ENCODE data around the gene ACOXL. TPM values are rescaled to one million over a fixed set of nuclear protein-coding genes. Genes with fewer than 3 reads are reported as not detected.
A peak's percentile ranks its signal among the peaks of the same experiment; 100 is the strongest.

ACOXL gene
- total and polyA plus RNA-seq, 5 donors from 2014 or later: 0.17 TPM; not detected in 4

DNA sequence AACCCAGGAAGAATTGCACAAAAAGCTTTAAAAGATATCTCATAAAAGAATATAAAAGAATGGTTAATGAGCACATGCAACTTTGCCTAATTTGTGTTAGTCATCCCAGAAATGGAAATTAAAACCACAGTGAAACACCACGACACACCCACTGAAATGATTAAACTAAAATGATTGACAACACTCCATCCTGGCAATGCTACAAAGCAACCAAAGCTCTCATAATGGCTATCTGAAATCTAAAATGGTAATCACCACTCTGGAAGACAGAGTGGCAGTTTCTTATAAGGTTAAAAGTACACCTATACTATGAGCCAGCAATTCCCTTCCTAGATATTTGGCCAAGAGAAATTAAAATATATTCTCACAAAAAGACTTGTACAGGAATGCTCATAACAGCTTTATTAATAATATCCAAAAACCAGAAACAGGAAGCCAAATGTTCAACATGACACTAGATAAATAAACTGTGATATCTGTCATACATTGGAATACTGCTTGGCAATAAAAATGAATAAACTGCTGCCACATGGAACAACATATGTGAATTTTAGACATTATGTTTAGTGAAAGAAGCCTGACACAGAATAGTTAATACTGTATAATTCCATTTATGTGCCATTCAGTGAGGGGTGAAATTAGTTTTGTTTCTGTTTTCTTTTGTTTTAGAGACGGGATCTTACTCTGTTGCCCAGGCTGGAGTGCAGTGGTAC, 283.1 kb downstream of the ACOXL start:
- H3K4me1 Mint-ChIP-seq: no peaks in the 10 kb centered on the region
- DNase-seq (no peak), ATAC-seq (ENCODE audit: low read depth in 2 of 2) (no peak)
- Histone ChIP-seq H3K36me3 (ENCODE audit: control insufficient read depth, insufficient read depth, low read length) (no peaks in the 10 kb centered on the region), H3K27ac (ENCODE audit: insufficient read depth, low read length, poor library complexity, severe bottlenecking) (no peak overlapping the region), H3K4me1 (ENCODE audit: control insufficient read depth, insufficient read depth, low read length, poor library complexity, severe bottlenecking) (no peaks in the 10 kb centered on the region), H3K9me3 (ENCODE audit: control insufficient read depth in 2 of 2, low read length in 2 of 2) (peaks cover 0 to 5% of the 10 kb centered on the region in 2 experiments), H3K27me3 (ENCODE audit: control insufficient read depth, insufficient read depth, low read length) (peaks cover 12% of the 10 kb centered on the region), H3K4me3 (ENCODE audit: low read depth, low read length) (no peak overlapping the region)
- no peak overlapping the region for H3K4me3 Mint-ChIP-seq
- peak overlapping the region in 1 of 3 donors; percentile 44 for H3K27ac Mint-ChIP-seq
- H3K36me3 Mint-ChIP-seq: no peaks in the 10 kb centered on the region
- H3K9me3 Mint-ChIP-seq: peaks cover 1 to 12% (median 7%) of the 10 kb centered on the region in 7 donors
- H3K27me3 Mint-ChIP-seq: peaks cover 36% of the 10 kb centered on the region

DNA sequence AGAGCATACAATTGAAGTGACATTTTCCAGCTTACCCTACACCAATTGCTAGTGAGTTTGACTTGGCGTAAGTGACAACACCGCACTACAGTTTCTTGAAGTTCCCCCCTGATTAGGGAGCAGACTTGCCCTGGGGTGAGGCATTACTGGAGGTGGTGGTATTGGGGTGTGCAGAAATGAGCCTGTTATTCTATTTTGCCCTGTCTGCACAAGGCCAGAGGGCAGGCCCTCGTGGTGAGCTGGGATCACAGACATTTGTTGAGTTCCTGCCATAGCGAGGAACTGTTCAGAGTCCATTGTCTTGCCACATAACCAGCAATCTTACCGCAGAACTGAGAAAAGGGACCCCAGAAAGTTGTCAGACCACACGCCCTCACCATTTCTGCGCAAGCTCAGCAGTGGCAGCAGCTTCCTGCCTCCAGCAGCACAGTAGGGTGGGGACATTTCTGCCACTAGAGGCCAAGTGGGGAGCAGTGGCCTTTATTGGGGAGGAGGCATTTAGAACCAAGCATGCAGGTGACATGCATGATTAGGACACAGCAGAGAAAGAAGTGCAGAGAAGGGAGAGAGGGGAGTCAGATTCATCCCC, 284.8 kb downstream of the ACOXL start:
- H3K4me3 Mint-ChIP-seq: no peak overlapping the region
- H3K27ac Mint-ChIP-seq: no peak overlapping the region
- peaks cover 0 to 7% (median 5%) of the 10 kb centered on the region in 7 donors for H3K9me3 Mint-ChIP-seq
- H3K4me1 Mint-ChIP-seq: no peaks in the 10 kb centered on the region
- Histone ChIP-seq H3K27me3 (ENCODE audit: control insufficient read depth, insufficient read depth, low read length) (peaks cover under 1% of the 10 kb centered on the region), H3K9me3 (ENCODE audit: control insufficient read depth in 2 of 2, low read length in 2 of 2) (peaks cover 0 to 3% of the 10 kb centered on the region in 2 experiments), H3K4me1 (ENCODE audit: control insufficient read depth, insufficient read depth, low read length, poor library complexity, severe bottlenecking) (no peaks in the 10 kb centered on the region), H3K4me3 (ENCODE audit: low read depth, low read length) (no peak overlapping the region), H3K36me3 (ENCODE audit: control insufficient read depth, insufficient read depth, low read length) (no peaks in the 10 kb centered on the region), H3K27ac (ENCODE audit: insufficient read depth, low read length, poor library complexity, severe bottlenecking) (no peak overlapping the region)
- no peaks in the 10 kb centered on the region for H3K36me3 Mint-ChIP-seq
- no peak for ATAC-seq (ENCODE audit: low read depth in 2 of 2)
- no peak for DNase-seq
- H3K27me3 Mint-ChIP-seq: peaks cover 27% of the 10 kb centered on the region

DNA sequence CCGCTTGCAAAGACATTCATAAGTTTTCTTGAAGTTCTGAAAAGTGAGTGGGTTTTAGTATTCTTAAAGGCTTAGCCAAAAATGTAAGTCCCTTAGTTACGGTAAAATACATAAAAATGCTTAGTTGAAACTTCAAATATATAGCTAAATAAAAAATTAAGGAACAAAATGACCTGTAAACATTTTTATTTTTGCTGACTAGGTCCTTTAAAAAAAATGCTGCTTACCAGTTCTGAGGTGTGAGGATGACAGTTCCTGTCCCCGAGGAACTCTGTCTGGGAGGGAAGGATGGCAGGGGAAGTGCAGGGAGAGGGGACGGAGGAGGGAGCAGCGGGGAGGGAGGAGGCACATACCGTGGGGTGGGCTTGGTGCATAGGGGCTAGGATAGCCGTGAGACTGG, 285.5 kb downstream of the ACOXL start:
- H3K9me3 ChIP-seq (ENCODE audit: control insufficient read depth in 2 of 2, low read length in 2 of 2): no peaks in the 10 kb centered on the region
- H3K4me3 Mint-ChIP-seq: no peak overlapping the region
- ATAC-seq (ENCODE audit: low read depth in 2 of 2) (no peak), DNase-seq (no peak)
- H3K4me3 ChIP-seq (ENCODE audit: low read depth, low read length): no peak overlapping the region
- H3K27me3 ChIP-seq (ENCODE audit: control insufficient read depth, insufficient read depth, low read length): no peaks in the 10 kb centered on the region
- H3K4me1 Mint-ChIP-seq: no peaks in the 10 kb centered on the region
- no peaks in the 10 kb centered on the region for H3K36me3 ChIP-seq (ENCODE audit: control insufficient read depth, insufficient read depth, low read length)
- H3K36me3 Mint-ChIP-seq: no peaks in the 10 kb centered on the region
- peaks cover 21% of the 10 kb centered on the region for H3K27me3 Mint-ChIP-seq
- no peak overlapping the region for H3K27ac ChIP-seq (ENCODE audit: insufficient read depth, low read length, poor library complexity, severe bottlenecking)
- H3K27ac Mint-ChIP-seq: no peak overlapping the region
- no peaks in the 10 kb centered on the region for H3K4me1 ChIP-seq (ENCODE audit: control insufficient read depth, insufficient read depth, low read length, poor library complexity, severe bottlenecking)
- peaks cover 0 to 7% (median 3%) of the 10 kb centered on the region in 7 donors for H3K9me3 Mint-ChIP-seq

DNA sequence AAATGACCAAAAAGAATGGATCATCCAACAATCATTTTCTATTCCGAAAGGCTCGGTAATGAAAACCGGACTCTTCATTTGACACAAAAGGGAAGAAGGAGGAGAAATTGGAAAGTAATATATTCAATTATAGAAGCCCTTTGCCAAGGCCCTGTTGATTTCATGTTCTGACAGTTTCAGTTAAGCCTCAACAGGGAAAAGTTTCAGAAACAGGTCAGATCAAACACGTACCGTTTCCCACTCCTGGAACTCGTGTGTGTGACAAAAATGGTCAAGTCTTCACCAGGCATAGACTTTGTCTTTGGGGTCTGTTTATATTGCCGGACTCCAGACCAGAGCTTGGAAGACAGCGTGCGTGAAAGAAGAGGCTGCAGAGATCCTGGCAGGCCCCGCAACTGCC, 287.0 kb downstream of the ACOXL start:
- no peak for DNase-seq
- no peaks in the 10 kb centered on the region for H3K27me3 ChIP-seq (ENCODE audit: control insufficient read depth, insufficient read depth, low read length)
- H3K36me3 Mint-ChIP-seq: no peaks in the 10 kb centered on the region
- no peaks in the 10 kb centered on the region for H3K36me3 ChIP-seq (ENCODE audit: control insufficient read depth, insufficient read depth, low read length)
- H3K9me3 Mint-ChIP-seq: no peaks in the 10 kb centered on the region
- ATAC-seq (ENCODE audit: low read depth in 2 of 2): no peak
- no peaks in the 10 kb centered on the region for H3K9me3 ChIP-seq (ENCODE audit: control insufficient read depth in 2 of 2, low read length in 2 of 2)
- H3K27ac Mint-ChIP-seq: no peak overlapping the region
- no peaks in the 10 kb centered on the region for H3K4me1 ChIP-seq (ENCODE audit: control insufficient read depth, insufficient read depth, low read length, poor library complexity, severe bottlenecking)
- H3K4me3 ChIP-seq (ENCODE audit: low read depth, low read length): no peak overlapping the region
- peaks cover 31% of the 10 kb centered on the region for H3K27me3 Mint-ChIP-seq
- no peak overlapping the region for H3K4me3 Mint-ChIP-seq
- no peaks in the 10 kb centered on the region for H3K4me1 Mint-ChIP-seq
- no peak overlapping the region for H3K27ac ChIP-seq (ENCODE audit: insufficient read depth, low read length, poor library complexity, severe bottlenecking)

DNA sequence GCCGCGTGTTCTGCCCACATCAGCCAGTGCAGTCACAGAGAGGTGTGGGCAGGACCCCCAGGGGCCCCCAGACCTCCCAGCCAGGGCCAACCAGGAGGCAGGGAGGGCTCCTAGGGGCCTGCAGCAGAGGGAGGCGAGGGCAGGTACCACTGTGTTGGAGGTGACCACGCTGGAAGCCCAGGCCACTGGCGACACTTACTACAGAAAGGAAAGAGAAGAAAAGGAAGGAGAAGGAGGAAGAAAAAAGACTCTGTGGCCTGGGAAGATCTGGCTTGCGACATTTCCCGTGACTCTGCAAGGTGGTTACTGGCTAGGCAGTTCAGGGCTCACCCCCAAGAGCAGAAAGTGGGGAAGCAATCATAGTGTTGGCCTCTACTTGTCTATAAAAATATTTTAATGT, 290.3 kb downstream of the ACOXL start:
- Histone ChIP-seq H3K9me3 (ENCODE audit: control insufficient read depth in 2 of 2, low read length in 2 of 2) (no peaks in the 10 kb centered on the region), H3K27ac (ENCODE audit: insufficient read depth, low read length, poor library complexity, severe bottlenecking) (no peak overlapping the region), H3K36me3 (ENCODE audit: control insufficient read depth, insufficient read depth, low read length) (no peaks in the 10 kb centered on the region), H3K4me3 (ENCODE audit: low read depth, low read length) (no peak overlapping the region), H3K4me1 (ENCODE audit: control insufficient read depth, insufficient read depth, low read length, poor library complexity, severe bottlenecking) (no peaks in the 10 kb centered on the region), H3K27me3 (ENCODE audit: control insufficient read depth, insufficient read depth, low read length) (peaks cover 3% of the 10 kb centered on the region)
- Mint-ChIP-seq H3K36me3 (no peaks in the 10 kb centered on the region), H3K27ac (no peak overlapping the region), H3K27me3 (peaks cover 23% of the 10 kb centered on the region), H3K4me1 (no peaks in the 10 kb centered on the region), H3K4me3 (no peak overlapping the region), H3K9me3 (peaks cover 0 to 2% (median 0%) of the 10 kb centered on the region in 7 donors)
- no peak for DNase-seq
- no peak for ATAC-seq (ENCODE audit: low read depth in 2 of 2)

DNA sequence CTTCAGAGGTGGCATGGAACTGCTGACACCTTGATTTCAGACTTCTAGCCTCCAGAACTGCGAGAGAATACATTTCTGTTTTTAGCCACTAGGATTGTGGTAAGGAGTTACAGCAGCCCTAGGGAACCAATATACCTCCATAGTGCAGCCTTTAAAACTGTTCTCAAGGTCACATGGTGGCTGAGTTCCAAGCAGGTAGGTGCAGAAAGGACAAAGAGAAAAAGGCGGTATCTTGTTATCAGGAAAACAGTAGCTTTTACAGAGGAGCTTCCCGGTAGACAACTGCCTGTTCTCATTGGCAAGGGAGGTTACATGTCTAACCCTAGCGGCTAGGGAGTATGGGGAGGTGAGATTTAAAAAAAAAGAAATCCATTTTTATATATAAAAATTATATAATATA, 292.1 kb downstream of the ACOXL start:
- Histone ChIP-seq H3K4me1 (ENCODE audit: control insufficient read depth, insufficient read depth, low read length, poor library complexity, severe bottlenecking) (no peaks in the 10 kb centered on the region), H3K36me3 (ENCODE audit: control insufficient read depth, insufficient read depth, low read length) (no peaks in the 10 kb centered on the region), H3K27me3 (ENCODE audit: control insufficient read depth, insufficient read depth, low read length) (peaks cover 4% of the 10 kb centered on the region), H3K27ac (ENCODE audit: insufficient read depth, low read length, poor library complexity, severe bottlenecking) (no peak overlapping the region), H3K4me3 (ENCODE audit: low read depth, low read length) (no peak overlapping the region), H3K9me3 (ENCODE audit: control insufficient read depth in 2 of 2, low read length in 2 of 2) (peaks cover 0 to 4% of the 10 kb centered on the region in 2 experiments)
- no peaks in the 10 kb centered on the region for H3K4me1 Mint-ChIP-seq
- H3K27ac Mint-ChIP-seq: no peak overlapping the region
- H3K36me3 Mint-ChIP-seq: no peaks in the 10 kb centered on the region
- peaks cover 30% of the 10 kb centered on the region for H3K27me3 Mint-ChIP-seq
- no peak for ATAC-seq (ENCODE audit: low read depth in 2 of 2)
- H3K4me3 Mint-ChIP-seq: no peak overlapping the region
- H3K9me3 Mint-ChIP-seq: peaks cover 0 to 2% (median 0%) of the 10 kb centered on the region in 7 donors
- DNase-seq: no peak

DNA sequence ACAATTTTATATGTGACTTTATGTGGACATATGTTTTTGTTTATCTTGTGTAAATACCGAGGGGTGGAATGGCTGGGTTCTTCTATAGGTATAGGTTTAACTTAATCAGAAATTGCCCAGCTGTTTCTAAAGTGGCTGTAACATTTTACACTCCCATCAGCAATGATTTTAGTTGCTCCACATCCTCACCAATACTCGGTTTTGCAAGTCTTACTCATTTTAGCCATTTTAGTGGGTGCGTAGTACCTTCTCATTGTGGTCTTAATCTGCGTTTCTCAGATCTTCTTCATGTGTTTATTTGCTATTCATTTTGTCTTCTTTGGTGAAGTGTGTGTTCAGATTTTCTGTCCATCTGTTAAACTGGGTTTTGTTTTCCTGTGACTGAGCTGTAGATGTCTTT, 292.9 kb downstream of the ACOXL start:
- H3K4me3 ChIP-seq (ENCODE audit: low read depth, low read length): no peak overlapping the region
- ATAC-seq (ENCODE audit: low read depth in 2 of 2) (no peak), DNase-seq (no peak)
- H3K4me1 ChIP-seq (ENCODE audit: control insufficient read depth, insufficient read depth, low read length, poor library complexity, severe bottlenecking): no peaks in the 10 kb centered on the region
- H3K36me3 Mint-ChIP-seq: no peaks in the 10 kb centered on the region
- peaks cover 33% of the 10 kb centered on the region for H3K27me3 Mint-ChIP-seq
- H3K27ac Mint-ChIP-seq: no peak overlapping the region
- H3K9me3 Mint-ChIP-seq: peaks cover 0 to 2% (median 0%) of the 10 kb centered on the region in 7 donors
- H3K9me3 ChIP-seq (ENCODE audit: control insufficient read depth in 2 of 2, low read length in 2 of 2): peaks cover 0 to 4% of the 10 kb centered on the region in 2 experiments
- H3K4me1 Mint-ChIP-seq: peaks cover 0 to 1% (median 0%) of the 10 kb centered on the region in 4 donors
- H3K27ac ChIP-seq (ENCODE audit: insufficient read depth, low read length, poor library complexity, severe bottlenecking): no peak overlapping the region
- H3K4me3 Mint-ChIP-seq: no peak overlapping the region
- peaks cover 4% of the 10 kb centered on the region for H3K27me3 ChIP-seq (ENCODE audit: control insufficient read depth, insufficient read depth, low read length)
- H3K36me3 ChIP-seq (ENCODE audit: control insufficient read depth, insufficient read depth, low read length): no peaks in the 10 kb centered on the region

DNA sequence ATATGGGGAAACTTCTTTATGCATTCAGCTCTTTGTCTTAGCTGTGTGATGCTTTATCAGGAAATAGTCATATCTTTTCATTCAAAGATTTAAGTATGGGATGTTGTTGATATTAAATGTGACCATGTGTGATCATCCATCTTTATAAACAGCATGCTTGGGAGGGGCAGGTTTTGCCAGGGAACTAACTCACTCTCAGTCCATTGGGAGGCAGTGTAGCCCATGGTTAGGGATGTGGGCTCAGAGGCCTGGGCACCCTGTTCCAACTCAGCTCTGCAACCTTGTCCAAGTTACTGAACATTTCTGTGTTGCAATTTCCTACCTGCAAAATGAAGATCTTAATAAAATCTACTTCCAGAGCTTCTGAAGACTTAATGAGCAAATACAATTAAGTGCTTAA, 296.3 kb downstream of the ACOXL start:
- Mint-ChIP-seq H3K27me3 (peaks cover 50% of the 10 kb centered on the region), H3K4me1 (peaks cover 0 to 9% (median 4%) of the 10 kb centered on the region in 4 donors), H3K4me3 (no peak overlapping the region), H3K9me3 (peaks cover 0 to 2% (median 0%) of the 10 kb centered on the region in 7 donors), H3K27ac (no peak overlapping the region), H3K36me3 (no peaks in the 10 kb centered on the region)
- H3K27me3 ChIP-seq (ENCODE audit: control insufficient read depth, insufficient read depth, low read length): peaks cover 23% of the 10 kb centered on the region
- no peak overlapping the region for H3K4me3 ChIP-seq (ENCODE audit: low read depth, low read length)
- no peaks in the 10 kb centered on the region for H3K36me3 ChIP-seq (ENCODE audit: control insufficient read depth, insufficient read depth, low read length)
- no peaks in the 10 kb centered on the region for H3K4me1 ChIP-seq (ENCODE audit: control insufficient read depth, insufficient read depth, low read length, poor library complexity, severe bottlenecking)
- no peak for ATAC-seq (ENCODE audit: low read depth in 2 of 2)
- no peak for DNase-seq
- no peak overlapping the region for H3K27ac ChIP-seq (ENCODE audit: insufficient read depth, low read length, poor library complexity, severe bottlenecking)
- H3K9me3 ChIP-seq (ENCODE audit: control insufficient read depth in 2 of 2, low read length in 2 of 2): peaks cover 0 to 4% of the 10 kb centered on the region in 2 experiments
